Epithelial cell of esophagus (primary cell): ENCODE results near the gene GLDC.
A peak's percentile ranks its signal among the peaks of the same experiment; 100 is the strongest.
"Not testable (repeated sequence)": the region's sequence is repeated elsewhere in the genome, so short reads cannot be mapped to it uniquely, and the experiment has no call there.

Experiments
- DNase-seq: peaks from one replicate; pipeline ENCODE4 v3.0.0; 2010; ENCODE audit warnings: low read depth
- H3K4me3 ChIP-seq: 2 replicates; pipeline ENCODE4 v1.5.1; 2011; ENCODE audit warnings: mild to moderate bottlenecking, low read length, control low read depth
- TF ChIP-seq, protein P1 (sequence below): IDR thresholded peaks from 2 replicates; pipeline ENCODE4 v1.5.1; 2011; ENCODE audit warnings: low read depth, mild to moderate bottlenecking, low read length, control low read depth, inconsistent platforms; ENCODE audit not compliant: insufficient read depth; ENCODE audit errors: missing control alignments

GLDC gene

GRCh38 chr9:6552033-6552432 lies 93.5 kb downstream of the GLDC start:
- peak; percentile 21 for DNase-seq
- no peak overlapping the region for H3K4me3 ChIP-seq

GRCh38 chr9:6551136-6551535 lies 94.4 kb downstream of the GLDC start:
- DNase-seq, result no peak
- TF ChIP-seq, protein P1, sequence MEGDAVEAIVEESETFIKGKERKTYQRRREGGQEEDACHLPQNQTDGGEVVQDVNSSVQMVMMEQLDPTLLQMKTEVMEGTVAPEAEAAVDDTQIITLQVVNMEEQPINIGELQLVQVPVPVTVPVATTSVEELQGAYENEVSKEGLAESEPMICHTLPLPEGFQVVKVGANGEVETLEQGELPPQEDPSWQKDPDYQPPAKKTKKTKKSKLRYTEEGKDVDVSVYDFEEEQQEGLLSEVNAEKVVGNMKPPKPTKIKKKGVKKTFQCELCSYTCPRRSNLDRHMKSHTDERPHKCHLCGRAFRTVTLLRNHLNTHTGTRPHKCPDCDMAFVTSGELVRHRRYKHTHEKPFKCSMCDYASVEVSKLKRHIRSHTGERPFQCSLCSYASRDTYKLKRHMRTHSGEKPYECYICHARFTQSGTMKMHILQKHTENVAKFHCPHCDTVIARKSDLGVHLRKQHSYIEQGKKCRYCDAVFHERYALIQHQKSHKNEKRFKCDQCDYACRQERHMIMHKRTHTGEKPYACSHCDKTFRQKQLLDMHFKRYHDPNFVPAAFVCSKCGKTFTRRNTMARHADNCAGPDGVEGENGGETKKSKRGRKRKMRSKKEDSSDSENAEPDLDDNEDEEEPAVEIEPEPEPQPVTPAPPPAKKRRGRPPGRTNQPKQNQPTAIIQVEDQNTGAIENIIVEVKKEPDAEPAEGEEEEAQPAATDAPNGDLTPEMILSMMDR, result no peak
- no peak overlapping the region for H3K4me3 ChIP-seq

More at GRCh38 chr9:6552033-6552432, 93.5 kb downstream of the GLDC start:
- TF ChIP-seq, protein P1, result peak; percentile 18

DNA sequence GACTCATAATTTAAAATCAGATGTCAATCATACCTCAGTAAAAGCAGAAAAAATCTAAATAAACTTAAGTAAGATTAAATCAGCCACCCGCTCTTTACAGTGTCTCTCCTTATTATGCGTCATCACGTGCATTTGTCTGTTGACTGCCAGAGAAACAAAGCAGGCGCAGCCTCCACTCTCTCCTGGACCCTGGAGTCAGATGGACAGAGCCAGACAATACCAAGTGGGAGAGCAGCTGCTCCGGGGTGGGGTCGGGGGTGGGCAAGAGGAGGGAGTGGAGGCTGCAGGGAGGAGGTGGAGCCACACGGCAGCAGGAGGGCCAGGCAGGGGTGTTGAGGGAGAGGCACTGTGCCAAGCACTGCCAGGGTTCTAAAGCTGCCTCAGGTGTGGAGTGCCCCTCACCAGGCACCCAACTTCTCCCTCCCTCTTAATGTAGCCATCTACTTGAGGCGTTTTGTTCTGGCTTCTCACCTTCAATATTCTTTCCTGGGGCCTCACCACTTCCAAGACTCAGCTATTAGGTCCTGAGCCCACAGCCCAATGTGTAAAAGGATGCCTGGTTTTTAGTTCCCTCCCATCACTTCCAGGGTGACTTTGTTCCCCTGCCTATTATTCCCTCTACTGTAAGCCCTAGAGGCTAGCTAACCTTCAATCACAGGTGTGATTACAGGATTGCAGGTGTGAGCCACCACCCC lies 96.3 kb downstream of the GLDC start:
- TF ChIP-seq, protein P1, result no peak
- H3K4me3 ChIP-seq, result no peak overlapping the region
- DNase-seq, result no peak

GRCh38 chr9:6545017-6545691 lies 100.4 kb downstream of the GLDC start:
- DNase-seq, result peak; percentile 96
- TF ChIP-seq, protein P1, result no peak
- no peak overlapping the region for H3K4me3 ChIP-seq

DNA sequence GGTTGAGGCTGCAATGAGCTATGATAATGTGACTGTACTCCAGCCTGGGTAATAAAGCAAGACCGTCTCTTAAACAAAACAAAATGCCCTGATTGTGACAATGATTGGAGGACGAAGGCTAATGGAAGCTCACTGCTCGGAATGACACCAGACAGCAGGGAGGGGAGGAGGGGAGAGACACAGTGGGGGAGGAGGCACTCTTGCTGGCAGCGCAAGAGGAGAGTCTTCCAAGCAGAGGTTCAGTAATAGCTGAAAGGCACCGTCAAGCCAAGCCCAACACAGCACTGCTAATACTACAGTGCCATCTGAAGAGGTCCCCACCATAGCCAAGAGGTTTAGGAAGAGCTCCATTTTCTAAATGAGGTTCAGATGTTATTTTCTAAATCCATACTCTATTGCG lies 102.3 kb downstream of the GLDC start:
- TF ChIP-seq, protein P1, result no peak
- DNase-seq, result no peak
- H3K4me3 ChIP-seq, result no peak overlapping the region

- not testable (repeated sequence) for H3K4me3 ChIP-seq, DNase-seq
Measured at GRCh38 chr9:6542617-6543016, 102.9 kb downstream of the GLDC start.

DNA sequence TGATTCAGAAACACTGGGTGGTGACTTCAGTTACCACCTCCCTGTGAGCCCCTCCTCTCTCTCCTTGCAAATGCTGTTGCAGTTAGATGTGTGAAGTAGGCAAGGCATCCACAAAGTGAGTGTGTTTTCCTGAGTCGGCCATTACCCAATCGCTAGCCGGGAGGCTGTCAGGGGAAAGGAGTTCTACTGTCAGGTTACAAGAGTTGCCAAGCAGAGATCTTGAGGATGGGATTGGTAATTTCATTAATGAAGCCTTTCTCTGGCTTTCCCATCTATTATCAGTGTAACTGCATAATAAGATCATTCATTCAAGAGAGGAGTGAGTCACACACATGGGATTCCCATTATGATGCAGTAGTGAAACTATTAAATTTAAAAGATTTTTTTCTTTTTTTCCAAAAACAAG lies 106.9 kb downstream of the GLDC start:
- H3K4me3 ChIP-seq, result no peak overlapping the region
- TF ChIP-seq, protein P1, result no peak
- DNase-seq, result peak; percentile 68
